KMS-11 (cell line): ENCODE results near the gene TSHZ1.

ENCODE experiments used
- H2AFZ ChIP-seq: fragments of 200-600 bp; sonication (generic); 2 replicates; pipeline ENCODE4 v1.6.1; 2016; ENCODE audit warnings: antibody characterized with exemption, mixed run types, low read depth
- H3K27ac ChIP-seq: fragments of 200-600 bp; sonication (generic); 2 replicates; pipeline ENCODE4 v1.6.1; 2016; ENCODE audit warnings: mild to moderate bottlenecking, mixed run types
- H3K27me3 ChIP-seq: fragments of 200-600 bp; sonication (generic); 2 replicates; pipeline ENCODE4 v1.6.1; 2017; ENCODE audit warnings: mild to moderate bottlenecking, low read depth, mixed run types, moderate library complexity; ENCODE audit not compliant: insufficient read depth
- H3K36me3 ChIP-seq: fragments of 200-600 bp; sonication (generic); 2 replicates; pipeline ENCODE4 v1.6.1; 2017; ENCODE audit warnings: mild to moderate bottlenecking, mixed run types; ENCODE audit not compliant: insufficient read depth
- H3K4me1 ChIP-seq: fragments of 200-600 bp; sonication (generic); 2 replicates; pipeline ENCODE4 v1.6.1; 2016; ENCODE audit warnings: mild to moderate bottlenecking, low read depth, mixed run types; ENCODE audit not compliant: poor library complexity, severe bottlenecking
- H3K4me2 ChIP-seq: fragments of 200-600 bp; sonication (generic); 2 replicates; pipeline ENCODE4 v1.7.0; 2016; ENCODE audit warnings: mild to moderate bottlenecking, mixed run types
- H3K4me3 ChIP-seq: fragments of 200-600 bp; sonication (generic); IDR thresholded peaks from 2 replicates; pipeline ENCODE4 v1.6.1; 2017; ENCODE audit warnings: low read depth, low read length, mixed read lengths; ENCODE audit not compliant: insufficient read depth
- H3K79me2 ChIP-seq: fragments of 200-600 bp; sonication (generic); 2 replicates; pipeline ENCODE4 v1.6.1; 2016; ENCODE audit warnings: low read depth, mixed run types; ENCODE audit not compliant: insufficient read depth
- H3K9ac ChIP-seq: fragments of 200-600 bp; sonication (generic); 2 replicates; pipeline ENCODE4 v1.6.1; 2016; ENCODE audit warnings: mild to moderate bottlenecking, mixed run types
- H4K20me1 ChIP-seq: fragments of 200-600 bp; sonication (generic); 2 replicates; pipeline ENCODE4 v1.6.1; 2016; ENCODE audit warnings: mild to moderate bottlenecking, mixed run types; ENCODE audit not compliant: insufficient read depth
- TF ChIP-seq, protein P1 (sequence below): fragments of 200-600 bp; sonication (generic); conservative IDR thresholded peaks from 2 replicates; pipeline ENCODE4 v1.6.1; 2017; ENCODE audit warnings: low read depth, mild to moderate bottlenecking, antibody characterized with exemption, low read length, moderate library complexity, mixed read lengths

TSHZ1 gene

DNA sequence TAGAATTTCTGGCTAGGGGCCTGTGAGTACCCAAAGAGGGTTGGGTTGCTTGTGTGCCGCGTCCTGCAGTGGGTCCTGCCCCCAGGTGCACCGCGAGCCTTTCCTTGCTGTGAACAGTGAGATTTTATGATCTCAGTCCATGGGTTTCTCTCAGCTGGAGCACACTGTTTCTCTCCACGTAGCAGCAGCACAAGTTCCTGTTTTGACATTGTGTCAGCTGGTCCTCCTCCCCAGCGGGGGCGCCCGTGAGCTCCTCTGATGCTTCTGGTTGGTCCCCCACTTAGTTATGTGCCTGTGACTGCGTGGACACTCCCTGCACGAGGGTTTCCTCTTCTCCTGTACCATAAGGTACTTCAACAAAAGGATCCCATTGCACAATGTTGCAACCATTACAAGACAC is 29.8 kb downstream of the TSHZ1 start:
- TF ChIP-seq, protein P1, sequence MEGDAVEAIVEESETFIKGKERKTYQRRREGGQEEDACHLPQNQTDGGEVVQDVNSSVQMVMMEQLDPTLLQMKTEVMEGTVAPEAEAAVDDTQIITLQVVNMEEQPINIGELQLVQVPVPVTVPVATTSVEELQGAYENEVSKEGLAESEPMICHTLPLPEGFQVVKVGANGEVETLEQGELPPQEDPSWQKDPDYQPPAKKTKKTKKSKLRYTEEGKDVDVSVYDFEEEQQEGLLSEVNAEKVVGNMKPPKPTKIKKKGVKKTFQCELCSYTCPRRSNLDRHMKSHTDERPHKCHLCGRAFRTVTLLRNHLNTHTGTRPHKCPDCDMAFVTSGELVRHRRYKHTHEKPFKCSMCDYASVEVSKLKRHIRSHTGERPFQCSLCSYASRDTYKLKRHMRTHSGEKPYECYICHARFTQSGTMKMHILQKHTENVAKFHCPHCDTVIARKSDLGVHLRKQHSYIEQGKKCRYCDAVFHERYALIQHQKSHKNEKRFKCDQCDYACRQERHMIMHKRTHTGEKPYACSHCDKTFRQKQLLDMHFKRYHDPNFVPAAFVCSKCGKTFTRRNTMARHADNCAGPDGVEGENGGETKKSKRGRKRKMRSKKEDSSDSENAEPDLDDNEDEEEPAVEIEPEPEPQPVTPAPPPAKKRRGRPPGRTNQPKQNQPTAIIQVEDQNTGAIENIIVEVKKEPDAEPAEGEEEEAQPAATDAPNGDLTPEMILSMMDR, result no peak
- Histone ChIP-seq H2AFZ (no peak overlapping the region), H3K36me3 (no peaks in the 10 kb centered on the region), H3K27ac (no peak overlapping the region), H3K4me2 (no peak overlapping the region), H4K20me1 (no peaks in the 10 kb centered on the region), H3K4me3 (no peak overlapping the region), H3K27me3 (no peaks in the 10 kb centered on the region), H3K4me1 (no peaks in the 10 kb centered on the region), H3K9ac (no peak overlapping the region), H3K79me2 (0 out of 2 replicates have a peak, but pooled peaks cover 3% of the 10 kb centered on the region)

DNA sequence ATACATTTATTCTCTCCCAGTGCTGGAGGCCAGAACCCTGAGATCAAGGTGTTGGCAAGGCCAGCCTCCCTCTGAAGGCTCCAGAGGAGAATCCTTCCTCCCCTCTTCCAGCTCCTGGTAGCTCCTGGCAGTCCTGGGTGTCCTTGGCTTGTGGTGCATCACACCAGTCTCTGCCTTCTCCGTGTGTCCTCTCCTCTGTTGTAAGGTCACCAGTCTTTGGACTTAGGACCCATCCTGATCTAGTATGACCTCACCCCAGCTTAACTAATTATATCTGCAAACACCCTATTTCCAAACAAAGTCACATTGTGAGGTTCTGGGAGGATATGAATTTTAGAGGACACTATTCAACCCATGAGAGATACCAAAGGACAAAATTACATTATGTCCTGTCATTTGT is 31.1 kb downstream of the TSHZ1 start:
- no peak overlapping the region for H3K4me3 ChIP-seq
- 0 out of 2 replicates have a peak, but pooled peaks cover 3% of the 10 kb centered on the region for H3K79me2 ChIP-seq
- no peaks in the 10 kb centered on the region for H3K27me3 ChIP-seq
- TF ChIP-seq, protein P1, result no peak
- H2AFZ ChIP-seq, result no peak overlapping the region
- no peak overlapping the region for H3K4me2 ChIP-seq
- H3K27ac ChIP-seq, result no peak overlapping the region
- no peaks in the 10 kb centered on the region for H3K36me3 ChIP-seq
- no peaks in the 10 kb centered on the region for H3K4me1 ChIP-seq
- no peak overlapping the region for H3K9ac ChIP-seq
- H4K20me1 ChIP-seq, result no peaks in the 10 kb centered on the region

DNA sequence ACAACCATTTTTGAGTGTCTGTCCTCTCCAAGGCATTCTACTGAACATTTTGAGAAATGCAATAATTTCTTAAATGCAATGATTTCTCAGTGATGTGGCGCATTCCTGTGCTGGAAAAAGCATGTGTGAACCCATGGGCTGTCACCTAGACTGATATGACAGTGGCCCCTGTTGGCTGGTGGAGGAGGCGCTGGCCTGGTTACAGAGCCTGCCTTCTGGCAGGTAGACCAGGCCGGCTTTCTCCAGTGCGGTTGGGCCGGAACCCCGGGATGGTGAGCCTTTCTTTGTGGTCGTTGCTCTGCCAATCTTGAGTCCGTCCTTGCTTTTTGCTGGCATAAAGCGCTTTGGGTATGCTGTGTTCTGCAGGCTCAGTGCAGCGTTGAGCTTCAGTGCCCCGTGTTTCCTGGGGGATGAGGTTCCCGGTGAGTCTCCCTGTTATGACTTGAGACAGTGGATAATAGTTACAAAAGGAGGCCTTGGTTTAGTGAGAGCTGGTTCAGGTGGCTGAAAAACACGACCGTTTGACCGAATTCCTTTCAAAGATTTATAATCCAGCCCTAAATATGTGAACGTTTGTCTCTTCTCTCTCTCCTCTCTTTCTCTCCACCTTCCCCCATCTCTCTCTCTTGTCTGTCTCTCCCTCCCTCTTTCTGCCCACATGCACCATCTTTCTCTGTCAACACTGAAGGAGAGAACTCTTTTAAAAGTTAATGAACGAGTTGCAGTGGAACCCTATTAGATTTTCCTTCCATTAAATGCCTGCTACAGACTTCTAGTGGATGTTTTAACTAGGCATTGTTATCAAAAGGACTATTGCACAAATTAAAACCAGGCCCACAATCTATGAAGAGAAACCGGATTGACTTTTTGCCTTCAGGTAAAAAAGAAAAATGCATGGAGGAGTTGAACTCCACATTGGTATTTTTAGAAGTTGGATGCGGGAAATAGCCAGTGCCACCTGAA is 34.0 kb downstream of the TSHZ1 start:
- Histone ChIP-seq H4K20me1 (no peaks in the 10 kb centered on the region), H3K79me2 (0 out of 2 replicates have a peak, but pooled peaks cover 3% of the 10 kb centered on the region), H3K27me3 (no peaks in the 10 kb centered on the region), H3K4me3 (no peak overlapping the region), H3K36me3 (no peaks in the 10 kb centered on the region), H3K9ac (no peak overlapping the region), H3K4me2 (no peak overlapping the region), H3K27ac (no peak overlapping the region), H2AFZ (no peak overlapping the region), H3K4me1 (peaks cover 11% of the 10 kb centered on the region)
- TF ChIP-seq, protein P1, result no peak

DNA sequence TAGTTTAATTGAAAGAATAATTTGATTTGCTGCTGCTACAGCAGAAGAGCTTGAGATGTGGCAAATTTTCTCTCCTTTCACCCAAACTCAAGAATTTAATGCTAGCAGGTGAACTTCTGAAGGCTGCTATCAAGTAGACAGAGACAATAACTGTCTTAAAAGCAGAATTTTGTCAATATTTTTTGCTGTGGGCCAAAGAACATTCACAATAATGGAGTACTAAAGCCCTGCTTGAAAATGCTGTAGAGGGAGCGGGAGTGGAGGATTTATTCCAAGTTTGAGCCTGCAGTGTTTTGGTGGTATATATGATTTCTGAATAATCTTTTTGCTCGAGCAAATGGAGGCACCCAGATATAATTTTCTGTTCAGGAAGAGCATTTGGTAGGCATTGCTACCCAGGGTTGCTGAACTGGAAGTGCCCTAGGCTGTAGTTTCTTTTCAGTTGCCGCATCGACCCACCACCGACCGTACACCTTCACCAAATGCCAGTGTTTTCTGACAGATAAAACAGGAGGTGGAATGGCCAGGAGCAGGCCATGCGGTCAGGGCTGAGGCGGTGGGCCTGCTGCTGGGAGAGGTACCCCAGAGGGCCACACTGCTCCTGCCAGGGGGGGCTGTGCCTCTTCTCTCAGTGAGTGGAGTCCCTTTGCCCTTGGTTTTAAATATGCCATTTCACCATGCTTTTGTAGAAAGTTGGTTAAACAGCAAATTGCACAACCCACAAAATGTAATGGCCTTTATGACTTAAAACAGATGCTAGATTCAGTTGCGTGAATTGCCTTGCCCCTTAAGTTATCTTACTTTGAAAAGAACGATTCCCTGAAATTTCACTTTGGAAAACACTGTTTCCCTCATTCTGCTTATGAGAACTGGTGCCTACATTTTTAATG is 36.4 kb downstream of the TSHZ1 start:
- no peak overlapping the region for H3K27ac ChIP-seq
- peaks cover 11% of the 10 kb centered on the region for H3K4me1 ChIP-seq
- H3K4me2 ChIP-seq, result peak overlapping the region; percentile 15
- no peak overlapping the region for H2AFZ ChIP-seq
- no peak overlapping the region for H3K9ac ChIP-seq
- H3K27me3 ChIP-seq, result no peaks in the 10 kb centered on the region
- H3K4me3 ChIP-seq, result no peak overlapping the region
- no peaks in the 10 kb centered on the region for H4K20me1 ChIP-seq
- TF ChIP-seq, protein P1, result no peak
- no peaks in the 10 kb centered on the region for H3K36me3 ChIP-seq
- peaks cover 5% of the 10 kb centered on the region; the same call in 1 of the 2 replicates for H3K79me2 ChIP-seq
